Measurements from ENCODE around the gene IGFL3.
"Not testable (repeated sequence)": the region's sequence is repeated elsewhere in the genome, so short reads cannot be mapped to it uniquely, and the experiment has no call there.

The IGFL3 gene

GRCh38 chr19:46082728-46083050 is 41.8 kb downstream of the IGFL3 start:
- no peaks in the 10 kb centered on the region for H3K9me3 ChIP-seq (ENCODE audit: control insufficient read depth, low read length)
- no peaks in the 10 kb centered on the region for H3K36me3 ChIP-seq (ENCODE audit: control insufficient read depth, insufficient read depth, low read length)
- no peak overlapping the region for H3K4me3 ChIP-seq (ENCODE audit: low read length)
- no peaks in the 10 kb centered on the region for H3K4me1 ChIP-seq (ENCODE audit: control insufficient read depth, insufficient read depth, low read length)
- peaks cover 15% of the 10 kb centered on the region for H3K27me3 ChIP-seq (ENCODE audit: control insufficient read depth, insufficient read depth, low read length)
- H3K9ac ChIP-seq (ENCODE audit: low read length), result no peak overlapping the region

GRCh38 chr19:46081928-46082727 is 42.4 kb downstream of the IGFL3 start:
- Histone ChIP-seq H3K4me3 (ENCODE audit: low read length) (no peak overlapping the region), H3K9me3 (ENCODE audit: control insufficient read depth, low read length) (no peaks in the 10 kb centered on the region), H3K9ac (ENCODE audit: low read length) (no peak overlapping the region), H3K36me3 (ENCODE audit: control insufficient read depth, insufficient read depth, low read length) (no peaks in the 10 kb centered on the region), H3K4me1 (ENCODE audit: control insufficient read depth, insufficient read depth, low read length) (peaks cover 5% of the 10 kb centered on the region), H3K27me3 (ENCODE audit: control insufficient read depth, insufficient read depth, low read length) (peaks cover 21% of the 10 kb centered on the region)

GRCh38 chr19:46080561-46080960 is 43.9 kb downstream of the IGFL3 start:
- Histone ChIP-seq H3K27me3 (ENCODE audit: control insufficient read depth, insufficient read depth, low read length) (peaks cover 34% of the 10 kb centered on the region), H3K4me1 (ENCODE audit: control insufficient read depth, insufficient read depth, low read length) (peaks cover 9% of the 10 kb centered on the region)

GRCh38 chr19:46079576-46079975 is 44.9 kb downstream of the IGFL3 start:
- Histone ChIP-seq H3K4me1 (ENCODE audit: control insufficient read depth, insufficient read depth, low read length) (peaks cover 9% of the 10 kb centered on the region), H3K36me3 (ENCODE audit: control insufficient read depth, insufficient read depth, low read length) (no peaks in the 10 kb centered on the region), H3K9me3 (ENCODE audit: control insufficient read depth, low read length) (no peaks in the 10 kb centered on the region), H3K4me3 (ENCODE audit: low read length) (no peak overlapping the region), H3K27me3 (ENCODE audit: control insufficient read depth, insufficient read depth, low read length) (peaks cover 39% of the 10 kb centered on the region), H3K9ac (ENCODE audit: low read length) (no peak overlapping the region)

More at GRCh38 chr19:46080561-46080960, 43.9 kb downstream of the IGFL3 start:
- Histone ChIP-seq H3K9ac (ENCODE audit: low read length) (no peak overlapping the region), H3K36me3 (ENCODE audit: control insufficient read depth, insufficient read depth, low read length) (no peaks in the 10 kb centered on the region), H3K9me3 (ENCODE audit: control insufficient read depth, low read length) (no peaks in the 10 kb centered on the region), H3K4me3 (ENCODE audit: low read length) (no peak overlapping the region)

- H3K4me1 ChIP-seq (ENCODE audit: control insufficient read depth, insufficient read depth, low read length); H3K9me3 ChIP-seq (ENCODE audit: control insufficient read depth, low read length); H3K36me3 ChIP-seq (ENCODE audit: control insufficient read depth, insufficient read depth, low read length); H3K9ac ChIP-seq (ENCODE audit: low read length); H3K4me3 ChIP-seq (ENCODE audit: low read length): not testable (repeated sequence)
- peaks cover 39% of the 10 kb centered on the region for H3K27me3 ChIP-seq (ENCODE audit: control insufficient read depth, insufficient read depth, low read length)
Measured at GRCh38 chr19:46078573-46079332, 45.7 kb downstream of the IGFL3 start.

- H3K4me3 ChIP-seq (ENCODE audit: low read length), result no peak overlapping the region
- no peak overlapping the region for H3K9ac ChIP-seq (ENCODE audit: low read length)
- no peaks in the 10 kb centered on the region for H3K9me3 ChIP-seq (ENCODE audit: control insufficient read depth, low read length)
- peaks cover 9% of the 10 kb centered on the region for H3K4me1 ChIP-seq (ENCODE audit: control insufficient read depth, insufficient read depth, low read length)
- peaks cover 39% of the 10 kb centered on the region for H3K27me3 ChIP-seq (ENCODE audit: control insufficient read depth, insufficient read depth, low read length)
- no peaks in the 10 kb centered on the region for H3K36me3 ChIP-seq (ENCODE audit: control insufficient read depth, insufficient read depth, low read length)
Measured at GRCh38 chr19:46077815-46078167, 46.7 kb downstream of the IGFL3 start.

- H3K9me3 ChIP-seq (ENCODE audit: control insufficient read depth, low read length), result no peaks in the 10 kb centered on the region
- peaks cover 9% of the 10 kb centered on the region for H3K4me1 ChIP-seq (ENCODE audit: control insufficient read depth, insufficient read depth, low read length)
- no peak overlapping the region for H3K9ac ChIP-seq (ENCODE audit: low read length)
- H3K27me3 ChIP-seq (ENCODE audit: control insufficient read depth, insufficient read depth, low read length), result peaks cover 40% of the 10 kb centered on the region
- no peaks in the 10 kb centered on the region for H3K36me3 ChIP-seq (ENCODE audit: control insufficient read depth, insufficient read depth, low read length)
- no peak overlapping the region for H3K4me3 ChIP-seq (ENCODE audit: low read length)
Measured at GRCh38 chr19:46076951-46077814, 47.3 kb downstream of the IGFL3 start.

GRCh38 chr19:46076031-46076880 is 48.2 kb downstream of the IGFL3 start:
- Histone ChIP-seq H3K4me3 (ENCODE audit: low read length) (no peak overlapping the region), H3K4me1 (ENCODE audit: control insufficient read depth, insufficient read depth, low read length) (peaks cover 9% of the 10 kb centered on the region), H3K9ac (ENCODE audit: low read length) (no peak overlapping the region), H3K9me3 (ENCODE audit: control insufficient read depth, low read length) (no peaks in the 10 kb centered on the region), H3K27me3 (ENCODE audit: control insufficient read depth, insufficient read depth, low read length) (peaks cover 42% of the 10 kb centered on the region), H3K36me3 (ENCODE audit: control insufficient read depth, insufficient read depth, low read length) (no peaks in the 10 kb centered on the region)

GRCh38 chr19:46073268-46073922 is 51.1 kb downstream of the IGFL3 start:
- no peaks in the 10 kb centered on the region for H3K9me3 ChIP-seq (ENCODE audit: control insufficient read depth, low read length)
- no peaks in the 10 kb centered on the region for H3K36me3 ChIP-seq (ENCODE audit: control insufficient read depth, insufficient read depth, low read length)
- peaks cover 9% of the 10 kb centered on the region for H3K4me1 ChIP-seq (ENCODE audit: control insufficient read depth, insufficient read depth, low read length)
- peaks cover 37% of the 10 kb centered on the region for H3K27me3 ChIP-seq (ENCODE audit: control insufficient read depth, insufficient read depth, low read length)
- H3K4me3 ChIP-seq (ENCODE audit: low read length), result no peak overlapping the region
- H3K9ac ChIP-seq (ENCODE audit: low read length), result no peak overlapping the region

Measured in mucosa of stomach (tissue), 1 donor.